GM10266 (cell line): Measurements from ENCODE around the gene RNF213.

Experiments used
- DNase-seq: peaks from one replicate; pipeline ENCODE4 v3.0.0; 2012; ENCODE audit errors: extremely low spot score
- TF ChIP-seq, protein P1 (sequence below): IDR thresholded peaks from 2 replicates; pipeline ENCODE4 v1.5.1; 2012; ENCODE audit warnings: mild to moderate bottlenecking, low read depth; ENCODE audit not compliant: control insufficient read depth, insufficient read depth; ENCODE audit errors: missing control alignments

Gene RNF213

GRCh38 chr17:80216473-80217456 lies 43.9 kb upstream of the RNF213 start:
- TF ChIP-seq, protein P1, sequence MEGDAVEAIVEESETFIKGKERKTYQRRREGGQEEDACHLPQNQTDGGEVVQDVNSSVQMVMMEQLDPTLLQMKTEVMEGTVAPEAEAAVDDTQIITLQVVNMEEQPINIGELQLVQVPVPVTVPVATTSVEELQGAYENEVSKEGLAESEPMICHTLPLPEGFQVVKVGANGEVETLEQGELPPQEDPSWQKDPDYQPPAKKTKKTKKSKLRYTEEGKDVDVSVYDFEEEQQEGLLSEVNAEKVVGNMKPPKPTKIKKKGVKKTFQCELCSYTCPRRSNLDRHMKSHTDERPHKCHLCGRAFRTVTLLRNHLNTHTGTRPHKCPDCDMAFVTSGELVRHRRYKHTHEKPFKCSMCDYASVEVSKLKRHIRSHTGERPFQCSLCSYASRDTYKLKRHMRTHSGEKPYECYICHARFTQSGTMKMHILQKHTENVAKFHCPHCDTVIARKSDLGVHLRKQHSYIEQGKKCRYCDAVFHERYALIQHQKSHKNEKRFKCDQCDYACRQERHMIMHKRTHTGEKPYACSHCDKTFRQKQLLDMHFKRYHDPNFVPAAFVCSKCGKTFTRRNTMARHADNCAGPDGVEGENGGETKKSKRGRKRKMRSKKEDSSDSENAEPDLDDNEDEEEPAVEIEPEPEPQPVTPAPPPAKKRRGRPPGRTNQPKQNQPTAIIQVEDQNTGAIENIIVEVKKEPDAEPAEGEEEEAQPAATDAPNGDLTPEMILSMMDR: no peak
- DNase-seq: no peak

- no peak for DNase-seq
- TF ChIP-seq, protein P1: no peak
These were observed 42.8 kb upstream of the RNF213 start for GRCh38 chr17:80217703-80218362.

GRCh38 chr17:80218391-80218790 lies 42.3 kb upstream of the RNF213 start:
- no peak for DNase-seq
- TF ChIP-seq, protein P1: no peak

- DNase-seq: peak; percentile 90
- TF ChIP-seq, protein P1: no peak
These were observed 41.5 kb upstream of the RNF213 start for GRCh38 chr17:80219013-80219762.

GRCh38 chr17:80219763-80220053 lies 40.9 kb upstream of the RNF213 start:
- no peak for DNase-seq

GRCh38 chr17:80220054-80220735 lies 40.5 kb upstream of the RNF213 start, which contains the start of the genes SGSH and SLC26A11:
Gene SGSH, minus strand, starts transcription at chr17:80220333. Its CDS starts 20 bp downstream, at chr17:80220313.
Gene SLC26A11, plus strand, starts transcription at chr17:80220427. Its CDS starts 1,134 bp downstream, at chr17:80221561.
- TF ChIP-seq, protein P1: no peak
- peak; percentile 93 for DNase-seq

More at GRCh38 chr17:80219763-80220053, 40.9 kb upstream of the RNF213 start:
- TF ChIP-seq, protein P1: no peak
